H1 (cell line): ENCODE measurements around the gene BLVRA. TPM values are rescaled to one million over a fixed set of nuclear protein-coding genes. Genes with fewer than 3 reads are reported as not detected.

ENCODE experiments used
- CTCF ChIA-PET: fragments of 300-600 bp; sonication (Branson Sonifier 250); formaldehyde crosslinking; loops from one replicate; lab custom pipeline; 2021; ENCODE audit not compliant: partially characterized antibody; lab: Charles Lee
- POLR2A ChIA-PET: fragments of 300-600 bp; sonication (Branson Sonifier 250); formaldehyde crosslinking; loops from one replicate; lab custom pipeline; 2021; ENCODE audit warnings: inconsistent platforms; ENCODE audit not compliant: partially characterized antibody; lab: Charles Lee
- DNase-seq, 2 experiments: peaks; one replicate each; pipeline versions ENCODE4 v3.0.0 to v3.0.0-alpha.2; 2010 to 2022; ENCODE audit warnings: low spot score in 2 of 2, low read depth in 1 of 2, mixed read lengths in 1 of 2
- FAIRE-seq: peaks from 2 replicates; lab custom pipeline; 2011; peaks lifted over from hg19 to GRCh38; lab: Jason Lieb, UNC
- H2AFZ ChIP-seq: 2 replicates; pipeline ENCODE4 v1.8.1; 2012; ENCODE audit warnings: low read length, inconsistent platforms
- H2AK5ac ChIP-seq: 2 replicates; pipeline ENCODE4 v1.6.1; 2013; ENCODE audit warnings: low read depth, low read length
- H2BK120ac ChIP-seq: replicated peaks from 2 replicates; pipeline ENCODE3; 2013; ENCODE audit warnings: low read depth, low read length, inconsistent platforms
- H2BK12ac ChIP-seq: 2 replicates; pipeline ENCODE4 v1.6.1; 2013; ENCODE audit warnings: low read depth, low read length
- H2BK15ac ChIP-seq: 2 replicates; pipeline ENCODE4 v1.6.1; 2013; ENCODE audit warnings: low read length
- H2BK20ac ChIP-seq: 2 replicates; pipeline ENCODE4 v1.6.1; 2013; ENCODE audit warnings: low read length
- H2BK5ac ChIP-seq: 2 replicates; pipeline ENCODE4 v1.6.1; 2013; ENCODE audit warnings: low read depth, low read length
- H3K14ac ChIP-seq: 2 replicates; pipeline ENCODE4 v1.6.1; 2013; ENCODE audit warnings: inconsistent platforms; ENCODE audit not compliant: insufficient read length
- H3K18ac ChIP-seq: 2 replicates; pipeline ENCODE4 v1.6.1; 2013; ENCODE audit warnings: low read length; ENCODE audit errors: extremely low read depth
- H3K23ac ChIP-seq: 2 replicates; pipeline ENCODE4 v1.6.1; 2013; ENCODE audit warnings: inconsistent platforms; ENCODE audit not compliant: insufficient read length
- H3K23me2 ChIP-seq: 2 replicates; pipeline ENCODE4 v1.6.1; 2013; ENCODE audit warnings: low read depth, low read length
- H3K27ac ChIP-seq: 2 replicates; pipeline ENCODE4 v1.6.1; 2011; ENCODE audit warnings: low read depth, low read length, inconsistent platforms
- H3K27me3 ChIP-seq, 4 experiments: replicated peaks in 1 of 4; 1 replicate in 1 of 4; 2 replicates in 3 of 4; pipeline versions ENCODE4 v1.6.1 to v1.8.1; 2011 to 2013; ENCODE audit warnings: low read length in 3 of 4, mild to moderate bottlenecking in 3 of 4, inconsistent platforms in 2 of 4, mixed read lengths in 2 of 4, moderate library complexity in 1 of 4; ENCODE audit not compliant: control insufficient read depth in 3 of 4, insufficient read depth in 3 of 4; ENCODE audit errors: extremely low read depth in 1 of 4
- H3K36me3 ChIP-seq, 4 experiments: 2 replicates each; pipeline versions ENCODE4 v1.6.1 to v1.8.1; 2011 to 2013; ENCODE audit warnings: mild to moderate bottlenecking in 4 of 4, low read length in 3 of 4, moderate library complexity in 2 of 4, control low read depth in 1 of 4, inconsistent platforms in 1 of 4; ENCODE audit not compliant: insufficient read depth in 4 of 4, control insufficient read depth in 2 of 4
- H3K4ac ChIP-seq: replicated peaks from 2 replicates; pipeline ENCODE3; 2013; ENCODE audit warnings: low read length, low read depth, mixed read lengths, inconsistent platforms; ENCODE audit not compliant: insufficient read length
- H3K4me1 ChIP-seq, 4 experiments: replicated peaks in 1 of 4; 1 replicate in 1 of 4; 2 replicates in 3 of 4; pipeline versions ENCODE4 v1.6.1 to v1.8.1; 2011 to 2013; ENCODE audit warnings: low read length in 3 of 4, inconsistent platforms in 2 of 4, mixed read lengths in 1 of 4; ENCODE audit not compliant: insufficient read depth in 4 of 4, control insufficient read depth in 3 of 4
- H3K4me2 ChIP-seq, 2 experiments: 2 replicates each; pipeline versions ENCODE4 v1.6.1 to v1.8.1; 2011 to 2013; ENCODE audit warnings: low read depth in 2 of 2, low read length in 2 of 2, control low read depth in 1 of 2, inconsistent platforms in 1 of 2, mild to moderate bottlenecking in 1 of 2; ENCODE audit not compliant: insufficient read depth in 1 of 2
- H3K4me3 ChIP-seq, 4 experiments: fragments of 200-600, 300-600 bp in 1 of 4; sonication (generic), shearing (Covaris generic), sonication (Bioruptor Twin) in 1 of 4; 2 replicates each; pipeline versions ENCODE4 v1.5.1 to v1.8.1; 2011 to 2016; ENCODE audit warnings: low read length in 4 of 4, low read depth in 3 of 4, control low read depth in 2 of 4, inconsistent platforms in 2 of 4, mild to moderate bottlenecking in 2 of 4, mixed read lengths in 1 of 4, moderate library complexity in 1 of 4; ENCODE audit not compliant: insufficient read depth in 2 of 4; ENCODE audit errors: extremely low read depth in 1 of 4
- H3K56ac ChIP-seq: replicated peaks from 2 replicates; pipeline ENCODE3; 2013; ENCODE audit warnings: low read depth, mild to moderate bottlenecking, mixed read lengths, low read length, inconsistent platforms; ENCODE audit not compliant: insufficient read length
- H3K79me1 ChIP-seq: 2 replicates; pipeline ENCODE4 v1.6.1; 2013; ENCODE audit warnings: low read depth, low read length, control low read depth
- H3K79me2 ChIP-seq, 2 experiments: 2 replicates each; pipeline versions ENCODE4 v1.6.1 to v1.8.1; 2012 to 2013; ENCODE audit warnings: low read length in 2 of 2, mild to moderate bottlenecking in 2 of 2, inconsistent platforms in 1 of 2; ENCODE audit not compliant: insufficient read depth in 2 of 2, control insufficient read depth in 1 of 2
- H3K9ac ChIP-seq, 4 experiments: replicated peaks in 1 of 4; 1 replicate in 1 of 4; 2 replicates in 3 of 4; pipeline versions ENCODE4 v1.6.1 to v1.8.1; 2011 to 2013; ENCODE audit warnings: low read depth in 3 of 4, low read length in 3 of 4, control low read depth in 2 of 4, mild to moderate bottlenecking in 2 of 4, moderate library complexity in 2 of 4, inconsistent platforms in 1 of 4; ENCODE audit errors: extremely low read depth in 1 of 4
- H3K9me3 ChIP-seq, 2 experiments: 2 replicates each; pipeline versions ENCODE4 v1.6.1 to v1.8.1; 2012 to 2013; ENCODE audit warnings: mild to moderate bottlenecking in 2 of 2, moderate library complexity in 2 of 2, control low read depth in 1 of 2, inconsistent platforms in 1 of 2, low read depth in 1 of 2, low read length in 1 of 2, mixed read lengths in 1 of 2; ENCODE audit not compliant: insufficient read depth in 2 of 2
- H4K20me1 ChIP-seq, 2 experiments: replicated peaks in 1 of 2; 2 replicates each; pipeline versions ENCODE3 to v1.8.1; 2011 to 2013; ENCODE audit warnings: inconsistent platforms in 2 of 2, low read length in 2 of 2, mild to moderate bottlenecking in 1 of 2; ENCODE audit not compliant: insufficient read depth in 2 of 2, control insufficient read depth in 1 of 2
- H4K5ac ChIP-seq: 2 replicates; pipeline ENCODE4 v1.6.1; 2013; ENCODE audit warnings: low read length, low read depth, mixed read lengths, inconsistent platforms; ENCODE audit not compliant: insufficient read length
- H4K8ac ChIP-seq: 2 replicates; pipeline ENCODE4 v1.8.0; 2013; ENCODE audit warnings: mild to moderate bottlenecking, moderate library complexity, low read length, inconsistent platforms; ENCODE audit not compliant: insufficient read depth; ENCODE audit errors: extremely low read depth
- H4K91ac ChIP-seq: replicated peaks from 2 replicates; pipeline ENCODE3; 2013; ENCODE audit warnings: low read length, mixed read lengths, inconsistent platforms; ENCODE audit not compliant: insufficient read length
- CBX5 ChIP-seq: fragments of 300-800, 300-1000 bp; sonication (generic); IDR thresholded peaks from 2 replicates; pipeline ENCODE4 v1.7.1; 2016; ENCODE audit warnings: antibody characterized with exemption, low read length, low read depth
- CEBPB ChIP-seq: IDR thresholded peaks from 2 replicates; pipeline ENCODE4 v1.6.1; 2012; ENCODE audit warnings: low read depth, low read length
- EGR1 ChIP-seq: IDR thresholded peaks from 2 replicates; pipeline ENCODE4 v1.6.1; 2011; ENCODE audit warnings: low read depth, low read length, borderline replicate concordance
- JUND ChIP-seq: IDR thresholded peaks from 2 replicates; pipeline ENCODE4 v1.6.1; 2011; ENCODE audit warnings: mild to moderate bottlenecking, improper control_type of control experiment, low read length
- KDM4A ChIP-seq: IDR thresholded peaks from one replicate; pipeline ENCODE4 v1.7.1; 2012; ENCODE audit warnings: low read depth, mild to moderate bottlenecking, moderate library complexity, low read length, inconsistent platforms; ENCODE audit not compliant: severe bottlenecking
- NRF1 ChIP-seq: IDR thresholded peaks from 2 replicates; pipeline ENCODE4 v1.6.1; 2011; ENCODE audit warnings: mild to moderate bottlenecking, low read depth, low read length, improper control_type of control experiment
- RFX5 ChIP-seq: IDR thresholded peaks from 2 replicates; pipeline ENCODE4 v1.6.1; 2011; ENCODE audit warnings: low read depth, low read length, improper control_type of control experiment, borderline replicate concordance
- TAF1 ChIP-seq: IDR thresholded peaks from 2 replicates; pipeline ENCODE4 v1.6.1; 2011; ENCODE audit warnings: mild to moderate bottlenecking, low read depth, low read length
- WGBS, 2 experiments: shearing (Covaris generic) in 1 of 2; methylation state at CpG; one replicate each; pipeline versions ENCODE4 v1.1.6 to v1.1.7; 2013 to 2015; ENCODE audit warnings: low lambda C conversion rate in 2 of 2, mixed read lengths in 2 of 2, inconsistent platforms in 1 of 2, low coverage in 1 of 2, missing lambda C conversion rate in 1 of 2; ENCODE audit not compliant: insufficient replicate concordance in 2 of 2, insufficient coverage in 1 of 2, insufficient read length in 1 of 2; ENCODE audit errors: extremely low coverage in 1 of 2, missing lambda C conversion rate in 1 of 2; 5-methylcytosine and 5-hydroxymethylcytosine counted together
- polyA plus RNA-seq, 7 experiments: library from polyadenylated mRNA; depleted of rRNA in 3 of 7; stranded (reverse) in 5 of 7; unstranded in 2 of 7; fragments of >200 nt in 5 of 7; fragments of 200-250 nt in 2 of 7; gene quantifications; 1 replicate in 5 of 7; 2 replicates in 1 of 7; 4 replicates in 1 of 7; pipeline versions ENCODE4 v1.2.1 to v1.2.3, GENCODE V29; 2011 to 2013; ENCODE audit warnings: missing spikeins in 2 of 7, mixed read lengths in 2 of 7
- total RNA-seq: library from RNA; stranded (reverse); fragmentation: NEBNext Ultra II Directional; extraction: Animal tissue kit (Norgen Biotek cat#: 25700); gene quantifications from 2 replicates; pipeline ENCODE4 v1.2.1, GENCODE V29; 2021
- TF ChIP-seq, protein P1 (sequence below): IDR thresholded peaks from 2 replicates; pipeline ENCODE4 v1.6.1; 2012; ENCODE audit warnings: inconsistent platforms
- TF ChIP-seq, protein P2 (sequence below): IDR thresholded peaks from 2 replicates; pipeline ENCODE4 v1.6.1; 2011; ENCODE audit warnings: low read length, improper control_type of control experiment

BLVRA gene
- total and polyA plus RNA-seq, 2 of the 8 experiments (the other 6 are each of a cell fraction or from before 2014, with no cell fraction given): 16.1 to 37.1 TPM

DNA sequence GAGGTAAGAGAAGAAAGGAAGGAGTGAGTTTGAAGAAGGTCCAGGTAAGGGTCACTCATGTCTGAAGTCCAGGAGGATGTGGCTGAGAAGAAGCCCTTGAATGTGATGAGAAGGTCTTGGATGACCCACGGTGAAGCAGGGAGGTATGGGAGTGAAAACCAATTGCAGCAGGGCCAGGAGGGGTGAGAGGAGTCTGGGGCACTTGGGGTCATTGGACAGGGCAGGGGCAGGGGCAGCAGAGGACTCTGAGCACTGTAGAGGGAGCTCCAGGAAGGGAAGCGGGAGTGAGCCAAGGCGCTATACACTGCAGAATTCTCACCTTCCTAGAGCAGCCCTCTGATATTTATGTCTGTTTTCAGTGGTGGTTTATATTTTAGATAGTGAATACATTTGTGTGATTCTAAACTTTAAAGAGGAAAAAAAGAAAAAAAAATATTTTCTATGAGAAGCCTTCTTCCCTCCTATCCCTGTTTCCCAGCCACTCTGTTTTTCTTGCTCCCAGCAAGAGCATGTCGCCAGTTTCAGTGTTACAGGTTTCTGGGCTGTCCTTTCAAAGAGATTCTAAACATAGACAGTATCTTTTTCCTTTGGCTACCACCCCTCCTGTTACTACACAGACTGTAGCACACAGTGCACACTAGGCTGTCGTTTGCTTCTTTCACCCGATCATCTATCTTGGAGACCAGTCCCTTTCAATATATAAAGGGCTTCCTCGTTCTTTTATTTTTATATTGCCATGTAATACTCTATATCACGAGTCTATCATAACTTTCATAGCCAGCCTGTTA lies 24.5 kb downstream of the BLVRA start:
- FAIRE-seq: no peak
- no peak overlapping the region for H3K4ac ChIP-seq
- H2BK120ac ChIP-seq: no peak overlapping the region
- no peak overlapping the region for H4K5ac ChIP-seq
- no peak overlapping the region for H3K27ac ChIP-seq
- H2BK5ac ChIP-seq: no peak overlapping the region
- H2BK20ac ChIP-seq: no peak overlapping the region
- H2BK15ac ChIP-seq: no peak overlapping the region
- no peak overlapping the region for H2BK12ac ChIP-seq
- H3K18ac ChIP-seq: no peak overlapping the region
- no peak overlapping the region for H2AK5ac ChIP-seq
- H3K4me1 ChIP-seq: no peaks in the 10 kb centered on the region
- peaks cover 0 to 6% of the 10 kb centered on the region in 2 experiments; a peak in 1 of 4 replicates for H3K9me3 ChIP-seq
- no peak overlapping the region for H2AFZ ChIP-seq
- no peaks in the 10 kb centered on the region for H4K20me1 ChIP-seq
- peaks cover 0 to 3% (median 1%) of the 10 kb centered on the region in 4 experiments; a peak in 4 of 8 replicates for H3K36me3 ChIP-seq
- ChIA-PET POLR2A (no interaction called here), CTCF (interaction anchor here (0.9 kb wide), 1 partner anchor 57 kb away, joined by 3 read pairs; no protein-coding TSS in a partner anchor)
- no peak overlapping the region for H4K8ac ChIP-seq
- no peak for TF ChIP-seq CBX5
- no peak for TF ChIP-seq RFX5
- no peak for TF ChIP-seq EGR1
- TF ChIP-seq, protein P1, sequence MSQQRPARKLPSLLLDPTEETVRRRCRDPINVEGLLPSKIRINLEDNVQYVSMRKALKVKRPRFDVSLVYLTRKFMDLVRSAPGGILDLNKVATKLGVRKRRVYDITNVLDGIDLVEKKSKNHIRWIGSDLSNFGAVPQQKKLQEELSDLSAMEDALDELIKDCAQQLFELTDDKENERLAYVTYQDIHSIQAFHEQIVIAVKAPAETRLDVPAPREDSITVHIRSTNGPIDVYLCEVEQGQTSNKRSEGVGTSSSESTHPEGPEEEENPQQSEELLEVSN: no peak
- TF ChIP-seq, protein P2, sequence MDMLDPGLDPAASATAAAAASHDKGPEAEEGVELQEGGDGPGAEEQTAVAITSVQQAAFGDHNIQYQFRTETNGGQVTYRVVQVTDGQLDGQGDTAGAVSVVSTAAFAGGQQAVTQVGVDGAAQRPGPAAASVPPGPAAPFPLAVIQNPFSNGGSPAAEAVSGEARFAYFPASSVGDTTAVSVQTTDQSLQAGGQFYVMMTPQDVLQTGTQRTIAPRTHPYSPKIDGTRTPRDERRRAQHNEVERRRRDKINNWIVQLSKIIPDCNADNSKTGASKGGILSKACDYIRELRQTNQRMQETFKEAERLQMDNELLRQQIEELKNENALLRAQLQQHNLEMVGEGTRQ: no peak
- TF ChIP-seq CEBPB: no peak
- no peak for TF ChIP-seq NRF1
- TF ChIP-seq JUND: no peak
- no peak for TF ChIP-seq TAF1
- TF ChIP-seq KDM4A: no peak
- no peak for DNase-seq
- no peak overlapping the region for H3K14ac ChIP-seq
- H4K91ac ChIP-seq: no peak overlapping the region
- H3K23me2 ChIP-seq: no peaks in the 10 kb centered on the region; the same call in 1 of the 2 replicates
- no peaks in the 10 kb centered on the region for H3K27me3 ChIP-seq
- H3K79me2 ChIP-seq: no peaks in the 10 kb centered on the region
- no peak overlapping the region for H3K9ac ChIP-seq
- no peak overlapping the region for H3K56ac ChIP-seq
- H3K4me2 ChIP-seq: no peak overlapping the region
- H3K79me1 ChIP-seq: no peaks in the 10 kb centered on the region; the same call in 1 of the 2 replicates
- H3K23ac ChIP-seq: no peak overlapping the region
- no peak overlapping the region for H3K4me3 ChIP-seq
- WGBS, 2 experiments: 88% methylated on average over 8 of the region's 8 CpGs; no CpG with 5 or more reads in 1 of the 2 experiments
